ENCODE results near the gene POU3F1.

- TF ChIP-seq SIN3A (IDR thresholded peaks at IDR 0.05; ENCODE audit: low read depth, low read length), result no peak
- no peak for TF ChIP-seq SUPT20H (IDR thresholded peaks at IDR 0.05; ENCODE audit: borderline replicate concordance, control insufficient read depth, low read depth, low read length)
- no peak for TF ChIP-seq SP1 (IDR thresholded peaks at IDR 0.05; ENCODE audit: low read depth, low read length)
- no peak for TF ChIP-seq CTCF (IDR thresholded peaks at IDR 0.05 in 2 of 3, conservative IDR thresholded peaks at IDR 0.05 in 1 of 3; ENCODE audit: control insufficient read depth in 2 of 3, extremely low read depth in 1 of 3, insufficient read depth in 1 of 3, low read depth in 3 of 3, low read length in 3 of 3)
- no peak for TF ChIP-seq POLR2A (IDR thresholded peaks at IDR 0.05; ENCODE audit: low read depth, low read length)
Observed at GRCh38 chr1:38020396-38020795, 26.2 kb downstream of the POU3F1 start.

Measured in GM12878 (cell line).